ENCODE results near the gene CCDC28A. TPM values are rescaled to one million over a fixed set of nuclear protein-coding genes. Genes with fewer than 3 reads are reported as not detected.

CCDC28A gene
- total and polyA plus RNA-seq, 4 donors = 11.9 to 20.3 (median 16.1) TPM

- peak; percentile 54 for TF ChIP-seq NR2F2 (IDR thresholded peaks at IDR 0.05)
- TF ChIP-seq REST (IDR thresholded peaks at IDR 0.05) = no peak
- Histone ChIP-seq H3K4me3 (ENCODE audit: low read depth in 1 of 3, low read length in 3 of 3) (no peak overlapping the region), H3K27ac (ENCODE audit: low read depth in 1 of 2, low read length in 2 of 2) (no peak overlapping the region), H3K9me3 (ENCODE audit: control insufficient read depth in 4 of 4, low read length in 3 of 4) (no peaks in the 10 kb centered on the region), H3K27me3 (ENCODE audit: control insufficient read depth in 4 of 4, insufficient read depth in 4 of 4, low read length in 3 of 4) (no peaks in the 10 kb centered on the region), H3K36me3 (ENCODE audit: control insufficient read depth in 4 of 4, insufficient read depth in 3 of 4, low read depth in 1 of 4, low read length in 3 of 4) (no peaks in the 10 kb centered on the region), H3K9ac (ENCODE audit: low read depth in 1 of 2, low read length in 2 of 2) (no peak overlapping the region), H3K4me1 (ENCODE audit: control insufficient read depth in 4 of 4, insufficient read depth in 4 of 4, low read length in 3 of 4) (no peaks in the 10 kb centered on the region)
- 84% methylated on average over 4 of the region's 4 CpGs for WGBS
- DNase-seq (ENCODE audit: low spot score) = no peak
Observed at GRCh38 chr6:138757136-138757535, 16.4 kb upstream of the CCDC28A start.

GRCh38 chr6:138765896-138766655 is 7.5 kb upstream of the CCDC28A start:
- Histone ChIP-seq H3K4me1 (ENCODE audit: control insufficient read depth in 4 of 4, insufficient read depth in 4 of 4, low read length in 3 of 4) (no peaks in the 10 kb centered on the region), H3K27me3 (ENCODE audit: control insufficient read depth in 4 of 4, insufficient read depth in 4 of 4, low read length in 3 of 4) (no peaks in the 10 kb centered on the region), H3K9ac (ENCODE audit: low read depth in 1 of 2, low read length in 2 of 2) (no peak overlapping the region), H3K36me3 (ENCODE audit: control insufficient read depth in 4 of 4, insufficient read depth in 3 of 4, low read depth in 1 of 4, low read length in 3 of 4) (no peaks in the 10 kb centered on the region), H3K27ac (ENCODE audit: low read depth in 1 of 2, low read length in 2 of 2) (no peak overlapping the region), H3K4me3 (ENCODE audit: low read depth in 1 of 3, low read length in 3 of 3) (no peak overlapping the region), H3K9me3 (ENCODE audit: control insufficient read depth in 4 of 4, low read length in 3 of 4) (no peaks in the 10 kb centered on the region)
- WGBS = 95% methylated on average over 3 of the region's 3 CpGs
- no peak for DNase-seq (ENCODE audit: low spot score)
- peak; percentile 90 to 91 for TF ChIP-seq RAD21 (IDR thresholded peaks at IDR 0.05)
- no peak for TF ChIP-seq REST (IDR thresholded peaks at IDR 0.05)
- TF ChIP-seq, protein P1, sequence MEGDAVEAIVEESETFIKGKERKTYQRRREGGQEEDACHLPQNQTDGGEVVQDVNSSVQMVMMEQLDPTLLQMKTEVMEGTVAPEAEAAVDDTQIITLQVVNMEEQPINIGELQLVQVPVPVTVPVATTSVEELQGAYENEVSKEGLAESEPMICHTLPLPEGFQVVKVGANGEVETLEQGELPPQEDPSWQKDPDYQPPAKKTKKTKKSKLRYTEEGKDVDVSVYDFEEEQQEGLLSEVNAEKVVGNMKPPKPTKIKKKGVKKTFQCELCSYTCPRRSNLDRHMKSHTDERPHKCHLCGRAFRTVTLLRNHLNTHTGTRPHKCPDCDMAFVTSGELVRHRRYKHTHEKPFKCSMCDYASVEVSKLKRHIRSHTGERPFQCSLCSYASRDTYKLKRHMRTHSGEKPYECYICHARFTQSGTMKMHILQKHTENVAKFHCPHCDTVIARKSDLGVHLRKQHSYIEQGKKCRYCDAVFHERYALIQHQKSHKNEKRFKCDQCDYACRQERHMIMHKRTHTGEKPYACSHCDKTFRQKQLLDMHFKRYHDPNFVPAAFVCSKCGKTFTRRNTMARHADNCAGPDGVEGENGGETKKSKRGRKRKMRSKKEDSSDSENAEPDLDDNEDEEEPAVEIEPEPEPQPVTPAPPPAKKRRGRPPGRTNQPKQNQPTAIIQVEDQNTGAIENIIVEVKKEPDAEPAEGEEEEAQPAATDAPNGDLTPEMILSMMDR (IDR thresholded peaks at IDR 0.05; ENCODE audit: low read depth, low read length, missing input control) = peak; percentile 81

DNA sequence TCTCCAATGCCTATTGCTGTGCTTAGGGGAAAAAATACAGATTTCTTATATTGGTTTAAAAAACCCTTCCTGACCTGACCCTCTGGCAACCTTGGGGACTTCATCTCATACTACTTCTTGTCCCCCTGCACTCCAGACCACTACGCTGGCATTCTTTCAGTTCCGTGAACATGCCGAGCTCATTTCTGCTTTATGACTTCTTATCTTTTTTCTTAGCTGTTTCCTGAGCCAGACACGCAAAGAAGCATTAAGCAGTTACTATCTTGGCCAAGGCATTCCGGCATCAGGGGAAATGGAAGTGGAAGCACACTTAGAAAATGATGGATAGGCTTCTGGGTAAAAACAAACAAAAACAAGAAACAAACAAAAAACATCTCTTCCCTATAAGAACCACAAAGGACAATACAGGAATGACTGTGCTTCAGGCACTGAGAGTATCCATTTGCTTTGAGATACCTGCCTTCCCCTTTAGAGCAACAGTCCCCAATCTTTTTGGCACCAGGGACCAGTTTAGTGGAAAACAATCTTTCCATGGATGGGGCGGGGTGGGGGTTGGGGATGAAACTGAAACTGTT is 4.4 kb upstream of the CCDC28A start:
- no peaks in the 10 kb centered on the region for H3K9me3 ChIP-seq (ENCODE audit: control insufficient read depth in 4 of 4, low read length in 3 of 4)
- H3K27me3 ChIP-seq (ENCODE audit: control insufficient read depth in 4 of 4, insufficient read depth in 4 of 4, low read length in 3 of 4) = no peaks in the 10 kb centered on the region
- peaks cover 2 to 11% (median 10%) of the 10 kb centered on the region in 4 donors for H3K4me1 ChIP-seq (ENCODE audit: control insufficient read depth in 4 of 4, insufficient read depth in 4 of 4, low read length in 3 of 4)
- no peaks in the 10 kb centered on the region for H3K36me3 ChIP-seq (ENCODE audit: control insufficient read depth in 4 of 4, insufficient read depth in 3 of 4, low read depth in 1 of 4, low read length in 3 of 4)
- H3K27ac ChIP-seq (ENCODE audit: low read depth in 1 of 2, low read length in 2 of 2) = peak overlapping the region in 1 of 2 donors; percentile 24
- 62% methylated on average over 6 of the region's 6 CpGs for WGBS
- no peak for DNase-seq (ENCODE audit: low spot score)
- H3K4me3 ChIP-seq (ENCODE audit: low read depth in 1 of 3, low read length in 3 of 3) = no peak overlapping the region
- no peak overlapping the region for H3K9ac ChIP-seq (ENCODE audit: low read depth in 1 of 2, low read length in 2 of 2)
- TF ChIP-seq RAD21 (IDR thresholded peaks at IDR 0.05) (peak in 1 of 2 donors; percentile 4), NR2F2 (IDR thresholded peaks at IDR 0.05) (peak; percentile 56), REST (IDR thresholded peaks at IDR 0.05) (no peak), TAF1 (conservative IDR thresholded peaks at IDR 0.05) (no peak), JUND (IDR thresholded peaks at IDR 0.05) (no peak), RXRA (IDR thresholded peaks at IDR 0.05) (no peak), HNF4G (IDR thresholded peaks at IDR 0.05) (no peak), FOXA2 (IDR thresholded peaks at IDR 0.05) (no peak), SP1 (IDR thresholded peaks at IDR 0.05) (no peak), FOXA1 (IDR thresholded peaks at IDR 0.05) (no peak)
- TF ChIP-seq, protein P2, sequence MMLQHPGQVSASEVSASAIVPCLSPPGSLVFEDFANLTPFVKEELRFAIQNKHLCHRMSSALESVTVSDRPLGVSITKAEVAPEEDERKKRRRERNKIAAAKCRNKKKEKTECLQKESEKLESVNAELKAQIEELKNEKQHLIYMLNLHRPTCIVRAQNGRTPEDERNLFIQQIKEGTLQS (IDR thresholded peaks at IDR 0.05) = no peak
